GM23338 (cell line): ENCODE results near the gene POLR2B. TPM values are rescaled to one million over a fixed set of nuclear protein-coding genes. Genes with fewer than 3 reads are reported as not detected.

Experiments
- ATAC-seq: fragments of 200-7000 bp; cut with Tn5 transposase; 3 replicates; pipeline ENCODE4 v1.9.1; 2020
- DNase-seq: peaks from one replicate; pipeline ENCODE4 v3.0.0-alpha.2; 2015; ENCODE audit warnings: low spot score
- H2AFZ ChIP-seq: fragments of 200-600 bp; sonication (generic); 2 replicates; pipeline ENCODE4 v1.8.0; 2016; ENCODE audit warnings: antibody characterized with exemption, mild to moderate bottlenecking, moderate library complexity
- H3F3A ChIP-seq: fragments of 200-600 bp; sonication (generic); replicated peaks from 2 replicates; pipeline ENCODE4 v1.8.0; 2017; ENCODE audit warnings: antibody characterized with exemption, mixed run types, low read depth
- H3K27ac ChIP-seq: fragments of 200-600 bp; sonication (generic); 2 replicates; pipeline ENCODE4 v1.6.1; 2016; ENCODE audit warnings: low read depth
- H3K27me3 ChIP-seq: fragments of 200-600 bp; sonication (generic); 2 replicates; pipeline ENCODE4 v1.8.0; 2016; ENCODE audit warnings: mild to moderate bottlenecking, mixed run types, moderate library complexity; ENCODE audit not compliant: insufficient read depth
- H3K36me3 ChIP-seq: fragments of 200-600 bp; sonication (generic); 2 replicates; pipeline ENCODE4 v1.8.0; 2016; ENCODE audit warnings: mild to moderate bottlenecking; ENCODE audit not compliant: insufficient read depth
- H3K4me1 ChIP-seq: fragments of 200-600 bp; sonication (generic); 2 replicates; pipeline ENCODE4 v1.8.0; 2016; ENCODE audit warnings: mild to moderate bottlenecking, moderate library complexity; ENCODE audit not compliant: insufficient read depth
- H3K4me2 ChIP-seq: fragments of 200-600 bp; sonication (generic); 2 replicates; pipeline ENCODE4 v1.7.1; 2017; ENCODE audit warnings: mixed run types
- H3K4me3 ChIP-seq: fragments of 200-600 bp; sonication (generic); 2 replicates; pipeline ENCODE4 v1.6.1; 2016; ENCODE audit warnings: mixed run types
- H3K79me2 ChIP-seq: fragments of 200-600 bp; sonication (generic); replicated peaks from 2 replicates; pipeline ENCODE4 v1.8.0; 2017; ENCODE audit warnings: mild to moderate bottlenecking; ENCODE audit not compliant: insufficient read depth
- H3K9me2 ChIP-seq: fragments of 200-600 bp; sonication (generic); 2 replicates; pipeline ENCODE4 v1.8.0; 2017; ENCODE audit not compliant: insufficient read depth
- H4K20me1 ChIP-seq: fragments of 200-600 bp; sonication (generic); replicated peaks from 2 replicates; pipeline ENCODE4 v1.8.0; 2017; ENCODE audit warnings: mild to moderate bottlenecking; ENCODE audit not compliant: insufficient read depth
- H3K27ac Mint-ChIP-seq: 2 replicates; pipeline ENCODE4 v1.8.0; 2020; ENCODE audit warnings: inconsistent platforms, mild to moderate bottlenecking, moderate library complexity, mixed read lengths
- H3K27me3 Mint-ChIP-seq: 3 replicates; pipeline ENCODE4 v1.8.0; 2022; ENCODE audit warnings: low read depth, mild to moderate bottlenecking, moderate library complexity, mixed read lengths, inconsistent platforms; ENCODE audit not compliant: insufficient read depth, poor library complexity
- H3K36me3 Mint-ChIP-seq: 3 replicates; pipeline ENCODE4 v1.8.0; 2021; ENCODE audit warnings: low read depth, mild to moderate bottlenecking, inconsistent platforms, moderate library complexity, mixed read lengths
- H3K4me1 Mint-ChIP-seq: 3 replicates; pipeline ENCODE4 v1.8.0; 2020; ENCODE audit warnings: mild to moderate bottlenecking, inconsistent platforms, mixed read lengths
- H3K4me3 Mint-ChIP-seq: 3 replicates; pipeline ENCODE4 v1.8.0; 2021; ENCODE audit warnings: moderate library complexity, mild to moderate bottlenecking, inconsistent platforms, mixed read lengths
- H3K9me3 Mint-ChIP-seq: 3 replicates; pipeline ENCODE4 v1.8.0; 2020; ENCODE audit warnings: moderate library complexity, mild to moderate bottlenecking, inconsistent platforms, mixed read lengths
- CREB1 ChIP-seq: fragments of 250-450 bp; sonication (Bioruptor Pico); IDR thresholded peaks from 2 replicates; pipeline ENCODE4 v1.5.0; 2020; ENCODE audit warnings: low read depth, mild to moderate bottlenecking, moderate library complexity
- CTCF ChIP-seq, 2 experiments: fragments of 200-600 bp in 1 of 2; sonication (generic) in 1 of 2; conservative IDR thresholded peaks; 2 replicates each; pipeline versions ENCODE4 v1.5.1 to v1.6.1; 2016 to 2017; ENCODE audit warnings: antibody characterized with exemption in 2 of 2, low read depth in 2 of 2, mild to moderate bottlenecking in 2 of 2, moderate library complexity in 1 of 2
- ETS1 ChIP-seq: IDR thresholded peaks from 2 replicates; pipeline ENCODE4 v1.6.1; 2016; ENCODE audit warnings: antibody characterized with exemption
- EZH2 ChIP-seq: fragments of 200-600 bp; sonication (generic); IDR thresholded peaks from one replicate; pipeline ENCODE4 v1.8.0; 2017; ENCODE audit warnings: antibody characterized with exemption, mild to moderate bottlenecking, low read depth; ENCODE audit not compliant: unreplicated experiment
- EZH2phosphoT487 ChIP-seq: fragments of 200-600 bp; sonication (generic); IDR thresholded peaks from one replicate; pipeline ENCODE4 v1.8.1; 2018; ENCODE audit warnings: antibody characterized with exemption; ENCODE audit not compliant: unreplicated experiment
- JUNB ChIP-seq: IDR thresholded peaks from one replicate; pipeline ENCODE4 v1.6.1; 2016; ENCODE audit warnings: antibody characterized with exemption; ENCODE audit not compliant: unreplicated experiment
- NANOG ChIP-seq: IDR thresholded peaks from 2 replicates; pipeline ENCODE4 v1.6.1; 2016; ENCODE audit warnings: antibody characterized with exemption, borderline replicate concordance
- POLR2AphosphoS5 ChIP-seq: IDR thresholded peaks from 2 replicates; pipeline ENCODE4 v1.6.1; 2016; ENCODE audit warnings: antibody characterized with exemption, low read depth
- REST ChIP-seq: IDR thresholded peaks from one replicate; pipeline ENCODE4 v1.6.1; 2018; ENCODE audit warnings: antibody characterized with exemption; ENCODE audit not compliant: unreplicated experiment
- STAT1 ChIP-seq: IDR thresholded peaks from one replicate; pipeline ENCODE4 v1.6.1; 2016; ENCODE audit warnings: antibody characterized with exemption; ENCODE audit not compliant: unreplicated experiment
- ZNF114 ChIP-seq: fragments of 250-450 bp; sonication (Bioruptor Pico); IDR thresholded peaks from 2 replicates; pipeline ENCODE4 v1.5.0; 2020; ENCODE audit warnings: mild to moderate bottlenecking, moderate library complexity
- ZNF331 ChIP-seq: fragments of 250-450 bp; sonication (Bioruptor Pico); IDR thresholded peaks from 2 replicates; pipeline ENCODE4 v1.5.0; 2020; ENCODE audit warnings: low read depth, mild to moderate bottlenecking, moderate library complexity
- polyA plus RNA-seq: library from polyadenylated mRNA; unstranded; fragments of >200 nt; fragmentation: Nextera tagmentation; extraction: Ambion mirVana; gene quantifications from 2 replicates; pipeline ENCODE4 v1.2.1, GENCODE V29; 2016
- total RNA-seq: library from RNA; depleted of rRNA; stranded (reverse); fragments of >200 nt; shearing (Covaris generic); gene quantifications from 2 replicates; pipeline ENCODE4 v1.2.3, GENCODE V29; 2014

POLR2B gene
- total and polyA plus RNA-seq, 2 experiments from 2014 or later, result 56.5 to 165 TPM

DNA sequence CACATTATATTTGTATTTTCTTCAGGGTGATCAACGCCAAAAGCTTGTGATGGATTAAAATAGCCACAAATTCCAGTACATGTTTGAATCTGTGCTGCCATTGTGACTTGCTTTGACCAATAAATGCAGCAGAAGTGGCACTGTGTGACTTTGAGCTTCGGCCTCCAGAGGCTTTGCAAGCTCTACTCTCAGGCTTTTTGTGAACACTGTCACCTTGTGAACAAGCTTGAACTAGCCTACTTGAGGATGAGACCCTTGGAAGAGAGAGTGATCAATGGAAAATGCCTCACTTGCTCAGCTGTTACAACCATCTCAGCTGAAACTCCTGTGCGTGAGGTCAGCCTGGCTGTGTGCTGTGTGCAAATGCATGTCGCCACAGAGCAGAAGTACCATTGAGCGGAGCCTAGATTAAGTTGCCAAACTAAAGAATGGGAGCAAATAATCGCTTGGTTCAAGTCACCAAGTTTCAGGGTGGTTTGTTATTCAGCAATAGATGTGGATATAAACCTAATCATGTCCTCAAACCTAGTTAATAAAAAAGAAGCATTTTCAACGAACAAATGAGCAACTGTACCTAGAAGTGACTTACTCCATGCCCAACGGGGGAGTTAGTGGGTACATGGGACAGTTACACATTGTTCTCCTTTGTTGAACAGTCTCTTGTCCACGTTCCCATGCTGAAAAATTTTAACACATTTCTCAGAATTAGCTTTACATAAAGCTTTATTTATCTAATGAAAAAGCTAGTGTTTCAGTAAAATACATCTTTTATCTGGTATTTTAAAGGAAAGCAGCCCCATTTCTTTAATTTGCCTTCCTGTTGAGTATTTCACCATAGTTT, 24.8 kb upstream of the POLR2B start (continued):
- TF ChIP-seq CREB1 (CRISPR knock-in tag), result no peak
- TF ChIP-seq REST, result no peak

GRCh38 chr4:56958111-56958517, 20.6 kb upstream of the POLR2B start:
- no peaks in the 10 kb centered on the region for H3K27me3 Mint-ChIP-seq
- TF ChIP-seq STAT1, result no peak
- TF ChIP-seq ETS1, result no peak
- TF ChIP-seq ZNF331 (CRISPR knock-in tag), result no peak
- no peak for TF ChIP-seq CREB1 (CRISPR knock-in tag)
- no peak for TF ChIP-seq ZNF114 (CRISPR knock-in tag)
- no peak for TF ChIP-seq EZH2
- no peak for TF ChIP-seq EZH2phosphoT487
- TF ChIP-seq POLR2AphosphoS5, result no peak
- no peak for TF ChIP-seq JUNB
- no peak for TF ChIP-seq CTCF (conservative IDR thresholded peaks at IDR 0.05; ENCODE audit: low read depth in 2 of 2)
- TF ChIP-seq NANOG, result no peak
- TF ChIP-seq REST, result no peak

More at GRCh38 chr4:56958111-56958517, 20.6 kb upstream of the POLR2B start:
- no peak for ATAC-seq
- H4K20me1 ChIP-seq, result no peaks in the 10 kb centered on the region
- no peaks in the 10 kb centered on the region for H3K4me1 ChIP-seq
- H3K9me2 ChIP-seq, result no peaks in the 10 kb centered on the region
- no peak for DNase-seq
- no peaks in the 10 kb centered on the region for H3F3A ChIP-seq
- Mint-ChIP-seq H3K27ac (no peak overlapping the region), H3K9me3 (no peaks in the 10 kb centered on the region), H3K36me3 (peaks cover 18% of the 10 kb centered on the region), H3K4me1 (no peaks in the 10 kb centered on the region), H3K4me3 (no peak overlapping the region)
- H3K4me2 ChIP-seq, result no peak overlapping the region
- no peak overlapping the region for H3K27ac ChIP-seq
- H3K27me3 ChIP-seq, result no peaks in the 10 kb centered on the region
- H2AFZ ChIP-seq, result no peak overlapping the region
- no peaks in the 10 kb centered on the region for H3K79me2 ChIP-seq
- H3K4me3 ChIP-seq, result no peak overlapping the region
- peaks cover 19% of the 10 kb centered on the region for H3K36me3 ChIP-seq
